Parathyroid adenoma (tissue), 2 donors: Measurements from ENCODE around the gene ZNF619.
A peak's percentile ranks its signal among the peaks of the same experiment; 100 is the strongest.

Source experiments
- H2AFZ ChIP-seq: fragments of 300-600 bp; sonication (generic); one replicate; pipeline ENCODE4 v1.7.0; 2017; ENCODE audit warnings: antibody characterized with exemption, mild to moderate bottlenecking
- H3K27ac ChIP-seq: fragments of 300-600 bp; sonication (generic); one replicate; pipeline ENCODE4 v1.7.0; 2017
- H3K27me3 ChIP-seq: fragments of 300-600 bp; sonication (generic); one replicate; pipeline ENCODE4 v1.7.0; 2017; ENCODE audit warnings: low read length; ENCODE audit not compliant: control insufficient read depth, insufficient read depth
- H3K36me3 ChIP-seq: fragments of 300-600 bp; sonication (generic); one replicate; pipeline ENCODE4 v1.7.0; 2017; ENCODE audit warnings: low read length; ENCODE audit not compliant: control insufficient read depth, insufficient read depth
- H3K4me1 ChIP-seq: fragments of 300-600 bp; sonication (generic); one replicate; pipeline ENCODE4 v1.7.0; 2017; ENCODE audit warnings: control low read depth
- H3K4me2 ChIP-seq: fragments of 300-600 bp; sonication (generic); one replicate; pipeline ENCODE4 v1.7.0; 2017; ENCODE audit warnings: low read length
- H3K4me3 ChIP-seq: fragments of 300-600 bp; sonication (generic); one replicate; pipeline ENCODE4 v1.7.0; 2017; ENCODE audit warnings: low read depth, low read length
- H3K79me2 ChIP-seq: fragments of 300-600 bp; sonication (generic); one replicate; pipeline ENCODE4 v1.7.0; 2017; ENCODE audit warnings: control low read depth
- H3K9ac ChIP-seq: fragments of 300-600 bp; sonication (generic); one replicate; pipeline ENCODE4 v1.7.0; 2017; ENCODE audit warnings: mild to moderate bottlenecking
- H3K9me3 ChIP-seq: fragments of 300-600 bp; sonication (generic); one replicate; pipeline ENCODE4 v1.7.0; 2017; ENCODE audit warnings: low read length; ENCODE audit not compliant: control insufficient read depth
- TF ChIP-seq, protein P1 (sequence below): fragments of 300-600 bp; sonication (generic); IDR thresholded peaks from one replicate; pipeline ENCODE4 v1.7.0; 2017; ENCODE audit warnings: antibody characterized with exemption, mild to moderate bottlenecking
- donor health status: primary hyperparathyroidism.

ZNF619 gene

DNA sequence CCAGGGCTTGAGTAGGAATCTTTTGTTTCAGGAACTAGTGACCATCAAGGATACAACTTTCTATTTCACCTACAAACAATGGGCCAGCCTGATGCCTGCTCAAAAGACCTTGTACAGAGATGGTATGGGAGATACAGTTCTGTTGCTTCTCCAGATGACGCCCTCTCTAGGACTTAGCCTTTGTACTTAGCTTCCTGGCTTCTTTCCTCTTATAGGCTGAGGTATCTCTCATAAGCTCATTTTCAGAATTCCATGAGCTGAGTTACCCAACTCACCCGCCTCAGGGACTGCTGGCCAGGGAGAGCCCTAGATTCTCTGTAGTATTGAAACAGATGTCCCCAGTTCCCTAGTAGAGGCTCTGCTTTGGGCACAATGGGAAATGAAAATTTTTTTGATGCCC, 20.4 kb downstream of the ZNF619 start:
- Histone ChIP-seq H3K79me2 (no peaks in the 10 kb centered on the region), H3K9ac (no peak overlapping the region), H3K4me1 (no peaks in the 10 kb centered on the region), H3K36me3 (no peaks in the 10 kb centered on the region), H3K27ac (no peak overlapping the region), H3K9me3 (no peaks in the 10 kb centered on the region), H3K27me3 (no peaks in the 10 kb centered on the region), H2AFZ (no peak overlapping the region), H3K4me2 (no peak overlapping the region), H3K4me3 (no peak overlapping the region)
- TF ChIP-seq, protein P1, sequence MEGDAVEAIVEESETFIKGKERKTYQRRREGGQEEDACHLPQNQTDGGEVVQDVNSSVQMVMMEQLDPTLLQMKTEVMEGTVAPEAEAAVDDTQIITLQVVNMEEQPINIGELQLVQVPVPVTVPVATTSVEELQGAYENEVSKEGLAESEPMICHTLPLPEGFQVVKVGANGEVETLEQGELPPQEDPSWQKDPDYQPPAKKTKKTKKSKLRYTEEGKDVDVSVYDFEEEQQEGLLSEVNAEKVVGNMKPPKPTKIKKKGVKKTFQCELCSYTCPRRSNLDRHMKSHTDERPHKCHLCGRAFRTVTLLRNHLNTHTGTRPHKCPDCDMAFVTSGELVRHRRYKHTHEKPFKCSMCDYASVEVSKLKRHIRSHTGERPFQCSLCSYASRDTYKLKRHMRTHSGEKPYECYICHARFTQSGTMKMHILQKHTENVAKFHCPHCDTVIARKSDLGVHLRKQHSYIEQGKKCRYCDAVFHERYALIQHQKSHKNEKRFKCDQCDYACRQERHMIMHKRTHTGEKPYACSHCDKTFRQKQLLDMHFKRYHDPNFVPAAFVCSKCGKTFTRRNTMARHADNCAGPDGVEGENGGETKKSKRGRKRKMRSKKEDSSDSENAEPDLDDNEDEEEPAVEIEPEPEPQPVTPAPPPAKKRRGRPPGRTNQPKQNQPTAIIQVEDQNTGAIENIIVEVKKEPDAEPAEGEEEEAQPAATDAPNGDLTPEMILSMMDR = no peak

DNA sequence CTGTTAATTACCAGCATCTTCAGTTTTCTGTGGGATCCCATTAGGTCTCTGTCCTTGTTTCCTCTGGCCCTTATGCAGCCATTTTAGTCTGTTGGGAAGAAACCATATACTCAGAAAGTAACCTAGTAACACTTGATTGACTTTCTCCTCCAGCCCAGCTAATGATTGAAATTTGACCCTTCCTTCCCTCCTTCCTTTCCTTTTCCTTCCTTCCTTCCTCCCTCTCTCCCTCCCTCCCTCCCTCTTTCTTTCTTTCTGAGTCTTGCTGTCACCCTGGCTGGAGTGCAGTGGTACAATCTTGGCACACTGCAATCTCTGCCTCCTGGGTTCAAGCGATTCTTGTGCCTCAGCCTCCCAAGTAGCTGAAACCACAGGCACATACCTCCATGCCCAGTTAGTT, 23.0 kb downstream of the ZNF619 start:
- Histone ChIP-seq H2AFZ (no peak overlapping the region), H3K9me3 (no peaks in the 10 kb centered on the region), H3K4me2 (no peak overlapping the region), H3K27ac (no peak overlapping the region), H3K27me3 (no peaks in the 10 kb centered on the region), H3K4me3 (no peak overlapping the region), H3K36me3 (no peaks in the 10 kb centered on the region), H3K4me1 (no peaks in the 10 kb centered on the region), H3K9ac (no peak overlapping the region), H3K79me2 (no peaks in the 10 kb centered on the region)
- TF ChIP-seq, protein P1 = no peak

- H3K4me2 ChIP-seq = no peak overlapping the region
- no peaks in the 10 kb centered on the region for H3K36me3 ChIP-seq
- no peaks in the 10 kb centered on the region for H3K79me2 ChIP-seq
- H3K4me1 ChIP-seq = peaks cover 10% of the 10 kb centered on the region
- no peak overlapping the region for H3K9ac ChIP-seq
- no peak overlapping the region for H2AFZ ChIP-seq
- no peak overlapping the region for H3K4me3 ChIP-seq
- no peak overlapping the region for H3K27ac ChIP-seq
- H3K27me3 ChIP-seq = no peaks in the 10 kb centered on the region
- TF ChIP-seq, protein P1 = no peak
- H3K9me3 ChIP-seq = no peaks in the 10 kb centered on the region
Measured at GRCh38 chr3:40502034-40502433, 25.1 kb downstream of the ZNF619 start.

DNA sequence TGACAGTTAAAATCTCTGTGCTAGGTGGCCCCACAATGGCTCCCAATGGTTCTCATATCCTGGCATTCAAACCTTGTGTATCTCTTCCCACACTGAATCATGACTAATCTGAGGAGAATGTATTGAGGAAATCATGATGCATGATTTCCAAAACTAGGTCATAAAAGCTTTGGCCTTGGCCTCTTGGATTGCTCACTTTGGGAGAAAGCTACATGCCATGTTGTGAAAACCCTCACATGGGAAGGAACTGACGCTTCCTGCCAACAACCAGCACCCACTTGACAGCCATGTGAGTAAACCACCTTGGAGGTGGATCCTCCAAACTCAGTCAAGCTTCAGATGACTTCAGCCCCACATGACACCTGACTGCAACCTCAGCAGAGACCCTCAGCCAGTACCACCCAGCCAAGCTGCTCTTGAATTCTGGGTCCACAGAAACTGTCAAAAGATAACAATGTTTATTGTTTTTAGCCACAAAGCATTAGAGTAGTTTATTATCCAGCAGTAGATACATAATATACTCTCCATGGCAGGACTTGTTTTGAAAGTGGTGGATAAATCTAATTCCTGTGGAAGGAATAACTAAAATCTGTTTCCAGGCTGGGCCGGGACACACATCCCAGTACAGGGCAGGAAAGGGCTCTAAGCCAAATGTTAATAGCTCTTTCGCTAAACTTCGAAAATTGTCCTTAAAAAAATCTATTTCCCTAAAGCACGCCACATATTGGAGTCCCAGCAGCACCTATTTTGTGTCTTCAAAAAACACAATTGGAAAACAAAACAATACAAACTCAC, 27.9 kb downstream of the ZNF619 start:
- Histone ChIP-seq H3K4me3 (no peak overlapping the region), H3K27ac (no peak overlapping the region), H3K9ac (no peak overlapping the region)

More for the DNA sequence above, 27.9 kb downstream of the ZNF619 start:
- H3K9me3 ChIP-seq = no peaks in the 10 kb centered on the region
- no peaks in the 10 kb centered on the region for H3K36me3 ChIP-seq
- no peaks in the 10 kb centered on the region for H3K79me2 ChIP-seq
- H2AFZ ChIP-seq = peak overlapping the region; percentile 100
- H3K4me2 ChIP-seq = no peak overlapping the region
- TF ChIP-seq, protein P1 = no peak
- H3K4me1 ChIP-seq = peaks cover 10% of the 10 kb centered on the region
- no peaks in the 10 kb centered on the region for H3K27me3 ChIP-seq
